ENCODE results near the gene PIN4.

Gene PIN4

GRCh38 chrX:72145181-72145580, 36.4 kb upstream of the PIN4 start:
- TF ChIP-seq SIN3A (IDR thresholded peaks at IDR 0.05; ENCODE audit: borderline replicate concordance, insufficient read depth, low read length) (no peak), FOXP2 (optimal IDR thresholded peaks at IDR 0.05; ENCODE audit: borderline replicate concordance, extremely low read depth, extremely low read length, insufficient read depth) (no peak), REST (IDR thresholded peaks at IDR 0.05; ENCODE audit: insufficient read depth in 1 of 2, low read depth in 2 of 2, low read length in 2 of 2) (no peak), POLR2AphosphoS5 (IDR thresholded peaks at IDR 0.05; ENCODE audit: low read depth, low read length) (no peak), TAF1 (IDR thresholded peaks at IDR 0.05; ENCODE audit: borderline replicate concordance, insufficient read depth, low read length) (no peak)

GRCh38 chrX:72146527-72146926, 35.0 kb upstream of the PIN4 start:
- TF ChIP-seq POLR2AphosphoS5 (IDR thresholded peaks at IDR 0.05; ENCODE audit: low read depth, low read length) = no peak
- TF ChIP-seq TAF1 (IDR thresholded peaks at IDR 0.05; ENCODE audit: borderline replicate concordance, insufficient read depth, low read length) = no peak
- no peak for TF ChIP-seq SIN3A (IDR thresholded peaks at IDR 0.05; ENCODE audit: borderline replicate concordance, insufficient read depth, low read length)
- TF ChIP-seq FOXP2 (optimal IDR thresholded peaks at IDR 0.05; ENCODE audit: borderline replicate concordance, extremely low read depth, extremely low read length, insufficient read depth) = no peak
- TF ChIP-seq REST (IDR thresholded peaks at IDR 0.05; ENCODE audit: insufficient read depth in 1 of 2, low read depth in 2 of 2, low read length in 2 of 2) = no peak

- TF ChIP-seq SIN3A (IDR thresholded peaks at IDR 0.05; ENCODE audit: borderline replicate concordance, insufficient read depth, low read length) (no peak), FOXP2 (optimal IDR thresholded peaks at IDR 0.05; ENCODE audit: borderline replicate concordance, extremely low read depth, extremely low read length, insufficient read depth) (no peak), REST (IDR thresholded peaks at IDR 0.05; ENCODE audit: insufficient read depth in 1 of 2, low read depth in 2 of 2, low read length in 2 of 2) (no peak), TAF1 (IDR thresholded peaks at IDR 0.05; ENCODE audit: borderline replicate concordance, insufficient read depth, low read length) (no peak)
Measured at GRCh38 chrX:72158773-72159172, 22.8 kb upstream of the PIN4 start.

- TF ChIP-seq SIN3A (IDR thresholded peaks at IDR 0.05; ENCODE audit: borderline replicate concordance, insufficient read depth, low read length) (no peak), POLR2AphosphoS5 (IDR thresholded peaks at IDR 0.05; ENCODE audit: low read depth, low read length) (no peak), REST (IDR thresholded peaks at IDR 0.05; ENCODE audit: insufficient read depth in 1 of 2, low read depth in 2 of 2, low read length in 2 of 2) (no peak), TAF1 (IDR thresholded peaks at IDR 0.05; ENCODE audit: borderline replicate concordance, insufficient read depth, low read length) (no peak), FOXP2 (optimal IDR thresholded peaks at IDR 0.05; ENCODE audit: borderline replicate concordance, extremely low read depth, extremely low read length, insufficient read depth) (no peak)
Measured at GRCh38 chrX:72159769-72160168, 21.8 kb upstream of the PIN4 start.

- TF ChIP-seq FOXP2 (optimal IDR thresholded peaks at IDR 0.05; ENCODE audit: borderline replicate concordance, extremely low read depth, extremely low read length, insufficient read depth) (no peak), SIN3A (IDR thresholded peaks at IDR 0.05; ENCODE audit: borderline replicate concordance, insufficient read depth, low read length) (no peak), TAF1 (IDR thresholded peaks at IDR 0.05; ENCODE audit: borderline replicate concordance, insufficient read depth, low read length) (no peak), POLR2AphosphoS5 (IDR thresholded peaks at IDR 0.05; ENCODE audit: low read depth, low read length) (no peak), REST (IDR thresholded peaks at IDR 0.05; ENCODE audit: insufficient read depth in 1 of 2, low read depth in 2 of 2, low read length in 2 of 2) (no peak)
Measured at GRCh38 chrX:72165551-72165950, 16.0 kb upstream of the PIN4 start.
